ENCODE measurements around the gene CFAP119.

Gene CFAP119

DNA sequence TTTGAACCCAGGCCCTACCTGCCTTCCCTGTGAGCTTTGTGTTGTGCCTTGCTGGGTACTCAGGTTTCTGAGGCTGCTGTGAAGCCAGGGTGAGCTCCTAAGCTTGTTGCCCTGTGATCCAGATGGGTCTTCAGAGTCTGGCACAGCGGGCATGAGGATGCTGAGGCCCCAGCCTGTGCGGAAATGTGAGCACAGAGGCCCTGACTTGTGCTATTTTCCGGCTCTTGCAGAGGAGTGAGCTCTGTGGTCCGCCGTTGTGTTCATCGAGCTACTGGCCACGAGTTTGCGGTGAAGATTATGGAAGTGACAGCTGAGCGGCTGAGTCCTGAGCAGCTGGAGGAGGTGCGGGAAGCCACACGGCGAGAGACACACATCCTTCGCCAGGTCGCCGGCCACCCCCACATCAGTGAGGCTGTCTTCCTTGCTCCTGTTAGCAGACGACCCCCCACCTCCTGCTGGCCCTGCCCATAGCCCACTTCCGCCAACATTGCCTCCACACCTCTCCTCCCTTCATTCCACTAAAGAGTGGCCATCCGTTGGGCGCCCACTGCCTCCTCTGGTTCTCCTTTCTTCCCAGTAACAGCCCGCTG lies 10.9 kb downstream of the CFAP119 start:
- Histone ChIP-seq H4K20me1 (ENCODE audit: low read depth, low read length) (no peaks in the 10 kb centered on the region), H3K9me2 (replicated peaks; ENCODE audit: insufficient read depth, low read length) (no peaks in the 10 kb centered on the region), H3K4me2 (ENCODE audit: low read depth, low read length, poor library complexity, severe bottlenecking) (no peak overlapping the region), H3K9me3 (ENCODE audit: insufficient read depth, low read length) (no peaks in the 10 kb centered on the region), H3K79me2 (ENCODE audit: insufficient read depth, low read length) (peaks cover 20% of the 10 kb centered on the region), H3K4me3 (ENCODE audit: insufficient read depth, low read length, poor library complexity, severe bottlenecking) (no peak overlapping the region), H3K36me3 (ENCODE audit: low read length) (peaks cover 4% of the 10 kb centered on the region; the same call in 1 of the 2 replicates), H3F3A (ENCODE audit: insufficient read depth) (peaks cover 18% of the 10 kb centered on the region), H3K27ac (ENCODE audit: low read depth, low read length) (no peak overlapping the region), H3K27me3 (ENCODE audit: low read length) (no peaks in the 10 kb centered on the region), H3K9ac (ENCODE audit: low read length) (no peak overlapping the region), H2AFZ (ENCODE audit: low read depth, low read length, severe bottlenecking) (no peak overlapping the region)
- TF ChIP-seq EZH2phosphoT487 (conservative IDR thresholded peaks at IDR 0.05; ENCODE audit: low read length) = no peak
- TF ChIP-seq, protein P1, sequence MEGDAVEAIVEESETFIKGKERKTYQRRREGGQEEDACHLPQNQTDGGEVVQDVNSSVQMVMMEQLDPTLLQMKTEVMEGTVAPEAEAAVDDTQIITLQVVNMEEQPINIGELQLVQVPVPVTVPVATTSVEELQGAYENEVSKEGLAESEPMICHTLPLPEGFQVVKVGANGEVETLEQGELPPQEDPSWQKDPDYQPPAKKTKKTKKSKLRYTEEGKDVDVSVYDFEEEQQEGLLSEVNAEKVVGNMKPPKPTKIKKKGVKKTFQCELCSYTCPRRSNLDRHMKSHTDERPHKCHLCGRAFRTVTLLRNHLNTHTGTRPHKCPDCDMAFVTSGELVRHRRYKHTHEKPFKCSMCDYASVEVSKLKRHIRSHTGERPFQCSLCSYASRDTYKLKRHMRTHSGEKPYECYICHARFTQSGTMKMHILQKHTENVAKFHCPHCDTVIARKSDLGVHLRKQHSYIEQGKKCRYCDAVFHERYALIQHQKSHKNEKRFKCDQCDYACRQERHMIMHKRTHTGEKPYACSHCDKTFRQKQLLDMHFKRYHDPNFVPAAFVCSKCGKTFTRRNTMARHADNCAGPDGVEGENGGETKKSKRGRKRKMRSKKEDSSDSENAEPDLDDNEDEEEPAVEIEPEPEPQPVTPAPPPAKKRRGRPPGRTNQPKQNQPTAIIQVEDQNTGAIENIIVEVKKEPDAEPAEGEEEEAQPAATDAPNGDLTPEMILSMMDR (IDR thresholded peaks at IDR 0.05; ENCODE audit: insufficient read depth, low read length, poor library complexity, severe bottlenecking) = no peak

DNA sequence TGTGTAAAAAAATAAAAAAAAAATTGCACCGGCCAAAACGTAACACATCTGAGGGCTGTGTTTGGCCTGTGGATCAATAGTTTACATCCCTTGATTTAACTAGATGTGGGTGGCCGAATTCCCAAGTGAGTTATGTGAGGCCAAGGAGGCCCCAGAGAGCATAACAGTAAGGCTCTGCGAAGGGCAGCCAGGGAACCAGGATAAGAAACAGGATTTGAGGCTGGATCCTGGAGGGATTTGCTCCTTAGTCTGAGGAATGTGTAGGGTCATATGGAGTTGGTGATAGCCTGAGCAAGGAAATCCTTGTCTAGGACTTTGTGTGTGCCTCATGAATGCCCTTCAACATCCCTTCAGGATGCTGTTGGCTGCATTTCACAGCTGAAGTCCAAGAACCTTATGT lies 11.7 kb downstream of the CFAP119 start:
- Histone ChIP-seq H4K20me1 (ENCODE audit: low read depth, low read length) (no peaks in the 10 kb centered on the region), H3K27ac (ENCODE audit: low read depth, low read length) (no peak overlapping the region), H2AFZ (ENCODE audit: low read depth, low read length, severe bottlenecking) (no peak overlapping the region), H3K27me3 (ENCODE audit: low read length) (no peaks in the 10 kb centered on the region), H3K9ac (ENCODE audit: low read length) (no peak overlapping the region), H3K9me3 (ENCODE audit: insufficient read depth, low read length) (no peaks in the 10 kb centered on the region), H3F3A (ENCODE audit: insufficient read depth) (peaks cover 21% of the 10 kb centered on the region), H3K9me2 (replicated peaks; ENCODE audit: insufficient read depth, low read length) (no peaks in the 10 kb centered on the region), H3K4me3 (ENCODE audit: insufficient read depth, low read length, poor library complexity, severe bottlenecking) (no peak overlapping the region), H3K36me3 (ENCODE audit: low read length) (peaks cover 4% of the 10 kb centered on the region; the same call in 1 of the 2 replicates), H3K79me2 (ENCODE audit: insufficient read depth, low read length) (peaks cover 20% of the 10 kb centered on the region), H3K4me2 (ENCODE audit: low read depth, low read length, poor library complexity, severe bottlenecking) (no peak overlapping the region)
- TF ChIP-seq, protein P1 (IDR thresholded peaks at IDR 0.05; ENCODE audit: insufficient read depth, low read length, poor library complexity, severe bottlenecking) = no peak
- TF ChIP-seq EZH2phosphoT487 (conservative IDR thresholded peaks at IDR 0.05; ENCODE audit: low read length) = no peak

DNA sequence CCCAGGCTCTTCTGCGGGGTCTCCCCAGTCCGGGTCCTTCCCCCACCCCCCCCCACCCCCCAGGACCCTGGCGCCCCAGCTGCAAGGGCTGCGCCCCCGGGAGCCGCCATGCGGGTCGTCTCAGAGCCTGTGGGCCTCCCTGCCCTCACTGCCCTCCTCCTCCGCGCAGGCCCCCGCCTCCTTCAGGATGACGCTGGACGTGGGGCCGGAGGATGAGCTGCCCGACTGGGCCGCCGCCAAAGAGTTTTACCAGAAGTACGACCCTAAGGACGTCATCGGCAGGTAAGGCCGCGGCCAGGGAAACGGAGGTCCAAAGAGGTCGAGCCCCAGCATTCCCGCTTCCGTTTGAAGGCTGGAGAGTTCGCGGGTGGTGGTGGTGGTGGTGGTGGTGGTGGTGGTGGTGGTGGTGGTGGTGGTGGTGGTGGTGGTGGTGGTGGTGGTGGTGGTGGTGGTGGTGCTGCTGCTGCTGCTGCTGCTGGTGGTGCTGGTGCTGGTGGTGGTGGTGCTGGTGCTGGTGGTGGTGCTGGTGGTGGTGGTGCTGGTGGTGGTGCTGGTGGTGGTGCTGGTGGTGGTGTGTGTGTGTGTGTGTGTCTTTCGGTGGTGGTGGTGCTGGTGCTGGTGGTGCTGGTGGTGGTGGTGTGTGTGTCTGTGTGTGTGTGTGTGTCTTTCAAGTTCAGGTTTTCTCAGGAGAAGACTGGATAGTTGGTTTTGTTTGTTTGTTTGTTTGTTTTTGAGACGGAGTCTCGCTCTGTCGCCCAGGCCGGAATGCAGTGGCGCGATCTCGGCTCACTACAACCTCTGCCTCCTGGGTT lies 13.0 kb downstream of the CFAP119 start:
- Histone ChIP-seq H3K27me3 (ENCODE audit: low read length) (no peaks in the 10 kb centered on the region), H3F3A (ENCODE audit: insufficient read depth) (peaks cover 27% of the 10 kb centered on the region), H3K4me2 (ENCODE audit: low read depth, low read length, poor library complexity, severe bottlenecking) (peak overlapping the region; percentile 66), H3K27ac (ENCODE audit: low read depth, low read length) (no peak overlapping the region), H3K4me3 (ENCODE audit: insufficient read depth, low read length, poor library complexity, severe bottlenecking) (peak overlapping the region; percentile 91), H3K36me3 (ENCODE audit: low read length) (0 out of 2 replicates have a peak, but pooled peaks cover 4% of the 10 kb centered on the region), H3K79me2 (ENCODE audit: insufficient read depth, low read length) (peaks cover 20% of the 10 kb centered on the region), H3K9me2 (replicated peaks; ENCODE audit: insufficient read depth, low read length) (no peaks in the 10 kb centered on the region), H3K9ac (ENCODE audit: low read length) (peak overlapping the region; percentile 62), H2AFZ (ENCODE audit: low read depth, low read length, severe bottlenecking) (no peak overlapping the region), H3K9me3 (ENCODE audit: insufficient read depth, low read length) (no peaks in the 10 kb centered on the region), H4K20me1 (ENCODE audit: low read depth, low read length) (no peaks in the 10 kb centered on the region)
- TF ChIP-seq, protein P1 (IDR thresholded peaks at IDR 0.05; ENCODE audit: insufficient read depth, low read length, poor library complexity, severe bottlenecking) = no peak
- no peak for TF ChIP-seq EZH2phosphoT487 (conservative IDR thresholded peaks at IDR 0.05; ENCODE audit: low read length)

Measured in SU-DHL-6 (cell line).